Measurements from ENCODE around the gene AMFR.

The AMFR gene

GRCh38 chr16:56425439-56425832 lies at the start of gene AMFR:
AMFR (minus strand) TSS chr16:56425545; CDS start chr16:56425327, 218 bp downstream.
- DNase-seq (ENCODE audit: low spot score) = peak; percentile 86

- no peak for DNase-seq (ENCODE audit: low spot score)
Observed at GRCh38 chr16:56470666-56471065, 45.3 kb upstream of the AMFR start.

GRCh38 chr16:56470232-56470631 lies 44.9 kb upstream of the AMFR start:
- DNase-seq (ENCODE audit: low spot score) = no peak

- no peak for DNase-seq (ENCODE audit: low spot score)
Observed at GRCh38 chr16:56469748-56470147, 44.4 kb upstream of the AMFR start.

GRCh38 chr16:56468800-56469199 lies 43.5 kb upstream of the AMFR start:
- no peak for DNase-seq (ENCODE audit: low spot score)

GRCh38 chr16:56466344-56466743 lies 41.0 kb upstream of the AMFR start:
- no peak for DNase-seq (ENCODE audit: low spot score)

- no peak for DNase-seq (ENCODE audit: low spot score)
Observed at GRCh38 chr16:56463153-56463552, 37.8 kb upstream of the AMFR start.

- no peak for DNase-seq (ENCODE audit: low spot score)
Observed at GRCh38 chr16:56462064-56462796, 36.9 kb upstream of the AMFR start.

GRCh38 chr16:56460101-56460500 lies 34.8 kb upstream of the AMFR start:
- no peak for DNase-seq (ENCODE audit: low spot score)

GRCh38 chr16:56457927-56458470 lies 32.7 kb upstream of the AMFR start:
- DNase-seq (ENCODE audit: low spot score) = no peak

GRCh38 chr16:56451753-56452689 lies 26.7 kb upstream of the AMFR start:
- DNase-seq (ENCODE audit: low spot score) = no peak

GRCh38 chr16:56450986-56451752 lies 25.8 kb upstream of the AMFR start, which contains the start of the genes NUDT21 and OGFOD1:
NUDT21 (minus strand) TSS chr16:56451332; CDS start chr16:56451202, 130 bp downstream.
OGFOD1 (plus strand) TSS chr16:56451554; CDS start chr16:56451613, 59 bp downstream.
- peak; percentile 99 for DNase-seq (ENCODE audit: low spot score)

- DNase-seq (ENCODE audit: low spot score) = no peak
Observed at GRCh38 chr16:56450275-56450985, 25.1 kb upstream of the AMFR start.

- DNase-seq (ENCODE audit: low spot score) = no peak
Observed at GRCh38 chr16:56448005-56448404, 22.7 kb upstream of the AMFR start.

- no peak for DNase-seq (ENCODE audit: low spot score)
Observed at GRCh38 chr16:56447286-56447685, 21.9 kb upstream of the AMFR start.

- no peak for DNase-seq (ENCODE audit: low spot score)
Observed at GRCh38 chr16:56438038-56438437, 12.7 kb upstream of the AMFR start.

- no peak for DNase-seq (ENCODE audit: low spot score)
Observed at GRCh38 chr16:56436258-56436657, 10.9 kb upstream of the AMFR start.

GRCh38 chr16:56428091-56428490 lies 2.7 kb upstream of the AMFR start:
- DNase-seq (ENCODE audit: low spot score) = no peak

GRCh38 chr16:56426585-56426984 lies 1.2 kb upstream of the AMFR start:
- no peak for DNase-seq (ENCODE audit: low spot score)

- DNase-seq (ENCODE audit: low spot score) = peak; percentile 20
Observed at GRCh38 chr16:56424791-56425438, 430 bp downstream of the AMFR start.

GRCh38 chr16:56424404-56424764 lies 961 bp downstream of the AMFR start:
- peak; percentile 15 for DNase-seq (ENCODE audit: low spot score)

All from putamen (tissue), 1 donor.